ENCODE data around the gene UBR4.

GRCh38 chr1:19187852-19188251 is 22.2 kb downstream of the UBR4 start:
- no peak for TF ChIP-seq CTCF (IDR thresholded peaks at IDR 0.05 in 2 of 3, conservative IDR thresholded peaks at IDR 0.05 in 1 of 3; ENCODE audit: control insufficient read depth in 2 of 3, extremely low read depth in 1 of 3, insufficient read depth in 1 of 3, low read depth in 3 of 3, low read length in 3 of 3)
- TF ChIP-seq POLR2A (IDR thresholded peaks at IDR 0.05; ENCODE audit: low read depth, low read length) = no peak
- TF ChIP-seq TCF7 (IDR thresholded peaks at IDR 0.05; ENCODE audit: borderline replicate concordance) = no peak
- TF ChIP-seq POLR2AphosphoS5 (IDR thresholded peaks at IDR 0.05; ENCODE audit: low read length) = no peak
- no peak for TF ChIP-seq CREB1 (IDR thresholded peaks at IDR 0.05; ENCODE audit: low read depth)
- no peak for TF ChIP-seq CREM (IDR thresholded peaks at IDR 0.05; ENCODE audit: low read depth)
- TF ChIP-seq JUND (IDR thresholded peaks at IDR 0.05; ENCODE audit: low read depth, low read length) = no peak
- TF ChIP-seq ZNF384 (IDR thresholded peaks at IDR 0.05; ENCODE audit: borderline replicate concordance, low read depth, low read length) = no peak

All from GM12878 (cell line).